ENCODE results near the gene PRKD2. TPM values are rescaled to one million over a fixed set of nuclear protein-coding genes. Genes with fewer than 3 reads are reported as not detected.

PRKD2 gene
- polyA plus RNA-seq, 3 donors = 6.5 to 46.9 (median 8.1) TPM

GRCh38 chr19:46717716-46718143, 816 bp upstream of the PRKD2 start:
- DNase-seq = no peak
- intact Hi-C loops (cut with micrococcal nuclease) = loop anchor here (2.0 to 10.0 kb wide), 2 partner anchors 13 to 103 kb away; no protein-coding TSS in a partner anchor
- Histone ChIP-seq H3K36me3 (replicated peaks in 1 of 2; ENCODE audit: control insufficient read depth in 1 of 2, insufficient read depth in 2 of 2, low read length in 2 of 2) (peaks cover 31 to 33% of the 10 kb centered on the region in 2 donors), H3K4me2 (replicated peaks; ENCODE audit: extremely low read depth, low read length, poor library complexity, severe bottlenecking) (peak overlapping the region; percentile 80), H3K9me3 (replicated peaks in 1 of 2; ENCODE audit: control insufficient read depth in 1 of 2, insufficient read depth in 1 of 2, low read length in 2 of 2) (no peaks in the 10 kb centered on the region), H3K9ac (ENCODE audit: insufficient read depth, low read length, poor library complexity, severe bottlenecking) (peak overlapping the region; percentile 76), H3K27ac (ENCODE audit: low read depth in 1 of 2, low read length in 2 of 2) (peak overlapping the region; percentile 64 to 89), H3K4me3 (replicated peaks in 1 of 3; ENCODE audit: low read depth in 2 of 3, low read length in 3 of 3) (peak overlapping the region; percentile 78 to 94 (median 81)), H4K20me1 (ENCODE audit: insufficient read depth, low read length) (peaks cover 58% of the 10 kb centered on the region), H3K79me2 (ENCODE audit: insufficient read depth, low read length) (peaks cover 10% of the 10 kb centered on the region), H3K4me1 (ENCODE audit: control insufficient read depth in 1 of 2, insufficient read depth in 2 of 2, low read length in 2 of 2) (peaks cover 57 to 67% of the 10 kb centered on the region in 2 donors), H2AFZ (ENCODE audit: insufficient read depth, low read depth, low read length, poor library complexity, severe bottlenecking) (peak overlapping the region; percentile 92), H3K27me3 (ENCODE audit: control insufficient read depth in 2 of 2, insufficient read depth in 2 of 2, low read length in 2 of 2) (peaks cover 0 to 10% of the 10 kb centered on the region in 2 donors)
- Mint-ChIP-seq H3K27ac (peak overlapping the region; percentile 83 to 94 (median 91)), H3K4me3 (peak overlapping the region; percentile 94 to 96), H3K36me3 (peaks cover 26 to 42% of the 10 kb centered on the region in 2 donors), H3K27me3 (ENCODE audit: low read depth in 3 of 3) (peaks cover 9 to 23% (median 13%) of the 10 kb centered on the region in 3 donors), H3K9me3 (peaks cover 0 to 3% (median 0%) of the 10 kb centered on the region in 7 donors), H3K4me1 (peaks cover 59% of the 10 kb centered on the region)
- TF ChIP-seq CTCF (IDR thresholded peaks at IDR 0.05) = no peak
- 0% methylated on average over 1 of the region's 9 CpGs for WGBS (ENCODE audit: insufficient coverage)

GRCh38 chr19:46716672-46717033, 261 bp downstream of the PRKD2 start:
- Mint-ChIP-seq H3K4me3 (peak overlapping the region; percentile 94 to 96), H3K9me3 (peaks cover 0 to 3% (median 0%) of the 10 kb centered on the region in 7 donors), H3K36me3 (peaks cover 20 to 39% of the 10 kb centered on the region in 2 donors), H3K27me3 (ENCODE audit: low read depth in 3 of 3) (peaks cover 9 to 23% (median 13%) of the 10 kb centered on the region in 3 donors), H3K4me1 (peaks cover 56% of the 10 kb centered on the region), H3K27ac (peak overlapping the region in 6 of 7 donors; percentile 72 to 93 (median 90))
- Histone ChIP-seq H3K9me3 (replicated peaks in 1 of 2; ENCODE audit: control insufficient read depth in 1 of 2, insufficient read depth in 1 of 2, low read length in 2 of 2) (no peaks in the 10 kb centered on the region), H3K27ac (ENCODE audit: low read depth in 1 of 2, low read length in 2 of 2) (peak overlapping the region in 1 of 2 donors; percentile 89), H3K79me2 (ENCODE audit: insufficient read depth, low read length) (peaks cover 10% of the 10 kb centered on the region), H3K4me1 (ENCODE audit: control insufficient read depth in 1 of 2, insufficient read depth in 2 of 2, low read length in 2 of 2) (peaks cover 57 to 67% of the 10 kb centered on the region in 2 donors), H3K9ac (ENCODE audit: insufficient read depth, low read length, poor library complexity, severe bottlenecking) (peak overlapping the region; percentile 76), H3K36me3 (replicated peaks in 1 of 2; ENCODE audit: control insufficient read depth in 1 of 2, insufficient read depth in 2 of 2, low read length in 2 of 2) (peaks cover 20 to 22% of the 10 kb centered on the region in 2 donors), H3K4me3 (replicated peaks in 1 of 3; ENCODE audit: low read depth in 2 of 3, low read length in 3 of 3) (peak overlapping the region; percentile 78 to 94 (median 81)), H2AFZ (ENCODE audit: insufficient read depth, low read depth, low read length, poor library complexity, severe bottlenecking) (peak overlapping the region; percentile 92), H4K20me1 (ENCODE audit: insufficient read depth, low read length) (peaks cover 47% of the 10 kb centered on the region), H3K27me3 (ENCODE audit: control insufficient read depth in 2 of 2, insufficient read depth in 2 of 2, low read length in 2 of 2) (peaks cover 0 to 10% of the 10 kb centered on the region in 2 donors), H3K4me2 (replicated peaks; ENCODE audit: extremely low read depth, low read length, poor library complexity, severe bottlenecking) (peak overlapping the region; percentile 80)
- intact Hi-C loops (cut with micrococcal nuclease) = loop anchor here (2.0 to 10.0 kb wide), 2 partner anchors 14 to 102 kb away; no protein-coding TSS in a partner anchor
- 0% methylated on average over 17 of the region's 20 CpGs for WGBS (ENCODE audit: insufficient coverage)
- no peak for TF ChIP-seq CTCF (IDR thresholded peaks at IDR 0.05)
- DNase-seq = no peak
